Muscle layer of colon (tissue), 2 donors: Measurements from ENCODE around the gene C10orf95.
"Not testable (repeated sequence)": the region's sequence is repeated elsewhere in the genome, so short reads cannot be mapped to it uniquely, and the experiment has no call there.

Experiments
- H3K27ac ChIP-seq: one replicate; pipeline ENCODE4 v1.7.0; 2013; ENCODE audit warnings: low read depth, mild to moderate bottlenecking, low read length, moderate library complexity
- H3K27me3 ChIP-seq, 2 donors: one replicate each; pipeline ENCODE4 v1.7.0; 2013; ENCODE audit warnings: low read length in 2 of 2, mild to moderate bottlenecking in 2 of 2; ENCODE audit not compliant: insufficient read depth in 2 of 2, control insufficient read depth in 1 of 2
- H3K36me3 ChIP-seq: one replicate; pipeline ENCODE4 v1.7.0; 2013; ENCODE audit warnings: mild to moderate bottlenecking, low read length; ENCODE audit not compliant: insufficient read depth
- H3K4me1 ChIP-seq: one replicate; pipeline ENCODE4 v1.7.0; 2013; ENCODE audit warnings: mild to moderate bottlenecking, low read length; ENCODE audit not compliant: insufficient read depth
- H3K4me3 ChIP-seq, 2 donors: one replicate each; pipeline ENCODE4 v1.7.0; 2013; ENCODE audit warnings: low read length in 2 of 2, low read depth in 1 of 2, mild to moderate bottlenecking in 1 of 2, moderate library complexity in 1 of 2
- H3K9ac ChIP-seq: one replicate; pipeline ENCODE4 v1.7.0; 2013; ENCODE audit warnings: low read length
- H3K9me3 ChIP-seq: one replicate; pipeline ENCODE4 v1.7.0; 2013; ENCODE audit warnings: mild to moderate bottlenecking, low read length
- donor health status: abdominal sarcoma.
- donor health status: Adenocarcinoma of cecum.

Gene C10orf95

GRCh38 chr10:102462512-102463054 lies 11.2 kb upstream of the C10orf95 start:
- peaks cover 15% of the 10 kb centered on the region for H3K4me1 ChIP-seq
- no peak overlapping the region for H3K4me3 ChIP-seq
- no peaks in the 10 kb centered on the region for H3K9me3 ChIP-seq
- H3K27ac ChIP-seq = no peak overlapping the region
- no peak overlapping the region for H3K9ac ChIP-seq
- H3K27me3 ChIP-seq = peaks cover 0 to 4% of the 10 kb centered on the region in 2 donors
- no peaks in the 10 kb centered on the region for H3K36me3 ChIP-seq

- Histone ChIP-seq H3K36me3 (no peaks in the 10 kb centered on the region), H3K9me3 (no peaks in the 10 kb centered on the region), H3K27me3 (peaks cover 0 to 4% of the 10 kb centered on the region in 2 donors), H3K27ac (peak overlapping the region; percentile 63), H3K9ac (peak overlapping the region; percentile 78), H3K4me1 (peaks cover 15% of the 10 kb centered on the region), H3K4me3 (peak overlapping the region; percentile 40 to 85)
Observed at GRCh38 chr10:102461187-102462054, 10.1 kb upstream of the C10orf95 start.

- H3K27me3 ChIP-seq = peaks cover 0 to 4% of the 10 kb centered on the region in 2 donors
- H3K9ac ChIP-seq = peak overlapping the region; percentile 78
- peaks cover 15% of the 10 kb centered on the region for H3K4me1 ChIP-seq
- peaks cover 2% of the 10 kb centered on the region for H3K36me3 ChIP-seq
- peak overlapping the region; percentile 40 to 85 for H3K4me3 ChIP-seq
- no peak overlapping the region for H3K27ac ChIP-seq
- H3K9me3 ChIP-seq = no peaks in the 10 kb centered on the region
Observed at GRCh38 chr10:102460836-102461186, 9.5 kb upstream of the C10orf95 start.

- peaks cover 0 to 4% of the 10 kb centered on the region in 2 donors for H3K27me3 ChIP-seq
- no peaks in the 10 kb centered on the region for H3K9me3 ChIP-seq
- H3K9ac ChIP-seq = no peak overlapping the region
- H3K4me1 ChIP-seq = peaks cover 15% of the 10 kb centered on the region
- H3K4me3 ChIP-seq = no peak overlapping the region
- no peak overlapping the region for H3K27ac ChIP-seq
- peaks cover 4% of the 10 kb centered on the region for H3K36me3 ChIP-seq
Observed at GRCh38 chr10:102458656-102459055, 7.3 kb upstream of the C10orf95 start.

GRCh38 chr10:102457591-102458150 lies 6.3 kb upstream of the C10orf95 start:
- Histone ChIP-seq H3K27me3 (peaks cover 0 to 4% of the 10 kb centered on the region in 2 donors), H3K4me1 (peaks cover 18% of the 10 kb centered on the region)

GRCh38 chr10:102455893-102456471 lies 4.6 kb upstream of the C10orf95 start:
- no peak overlapping the region for H3K27ac ChIP-seq
- no peak overlapping the region for H3K4me3 ChIP-seq
- H3K9me3 ChIP-seq = no peaks in the 10 kb centered on the region
- H3K36me3 ChIP-seq = peaks cover 4% of the 10 kb centered on the region
- H3K27me3 ChIP-seq = no peaks in the 10 kb centered on the region
- H3K4me1 ChIP-seq = peaks cover 16% of the 10 kb centered on the region
- no peak overlapping the region for H3K9ac ChIP-seq

More at GRCh38 chr10:102457591-102458150, 6.3 kb upstream of the C10orf95 start:
- Histone ChIP-seq H3K27ac (no peak overlapping the region), H3K9ac (no peak overlapping the region), H3K4me3 (no peak overlapping the region), H3K36me3 (peaks cover 4% of the 10 kb centered on the region), H3K9me3 (no peaks in the 10 kb centered on the region)

GRCh38 chr10:102454662-102455487 lies 3.5 kb upstream of the C10orf95 start:
- H3K9ac ChIP-seq, H3K36me3 ChIP-seq, H3K9me3 ChIP-seq, H3K27ac ChIP-seq, H3K27me3 ChIP-seq, H3K4me3 ChIP-seq, H3K4me1 ChIP-seq: not testable (repeated sequence)

GRCh38 chr10:102453502-102453901 lies 2.2 kb upstream of the C10orf95 start:
- H3K4me1 ChIP-seq = peaks cover 9% of the 10 kb centered on the region
- H3K27ac ChIP-seq = no peak overlapping the region
- H3K9ac ChIP-seq = no peak overlapping the region
- H3K27me3 ChIP-seq = no peaks in the 10 kb centered on the region
- peaks cover 4% of the 10 kb centered on the region for H3K36me3 ChIP-seq
- H3K4me3 ChIP-seq = no peak overlapping the region
- no peaks in the 10 kb centered on the region for H3K9me3 ChIP-seq

- peaks cover 4% of the 10 kb centered on the region for H3K36me3 ChIP-seq
- no peaks in the 10 kb centered on the region for H3K9me3 ChIP-seq
- H3K9ac ChIP-seq = no peak overlapping the region
- no peaks in the 10 kb centered on the region for H3K27me3 ChIP-seq
- H3K4me1 ChIP-seq = peaks cover 9% of the 10 kb centered on the region
- no peak overlapping the region for H3K4me3 ChIP-seq
- H3K27ac ChIP-seq = no peak overlapping the region
Observed at GRCh38 chr10:102452672-102453340, 1.5 kb upstream of the C10orf95 start.

GRCh38 chr10:102450374-102451104 lies 804 bp downstream of the C10orf95 start:
- peak overlapping the region; percentile 77 to 94 for H3K4me3 ChIP-seq
- H3K27ac ChIP-seq = peak overlapping the region; percentile 93
- H3K9ac ChIP-seq = peak overlapping the region; percentile 44
- H3K27me3 ChIP-seq = no peaks in the 10 kb centered on the region
- H3K36me3 ChIP-seq = no peaks in the 10 kb centered on the region
- no peaks in the 10 kb centered on the region for H3K9me3 ChIP-seq
- H3K4me1 ChIP-seq = peaks cover 9% of the 10 kb centered on the region
